Hematopoietic multipotent progenitor cell treated with erythropoietin and hydrocortisone succinate and interleukin-3 and kit ligand, for 4 days (in vitro differentiated cells): ENCODE measurements around the gene SDF4.
A peak's percentile ranks its signal among the peaks of the same experiment; 100 is the strongest.

ENCODE experiments used
- DNase-seq: peaks from one replicate; pipeline ENCODE4 v3.0.0-alpha.2; 2015

The SDF4 gene

DNA sequence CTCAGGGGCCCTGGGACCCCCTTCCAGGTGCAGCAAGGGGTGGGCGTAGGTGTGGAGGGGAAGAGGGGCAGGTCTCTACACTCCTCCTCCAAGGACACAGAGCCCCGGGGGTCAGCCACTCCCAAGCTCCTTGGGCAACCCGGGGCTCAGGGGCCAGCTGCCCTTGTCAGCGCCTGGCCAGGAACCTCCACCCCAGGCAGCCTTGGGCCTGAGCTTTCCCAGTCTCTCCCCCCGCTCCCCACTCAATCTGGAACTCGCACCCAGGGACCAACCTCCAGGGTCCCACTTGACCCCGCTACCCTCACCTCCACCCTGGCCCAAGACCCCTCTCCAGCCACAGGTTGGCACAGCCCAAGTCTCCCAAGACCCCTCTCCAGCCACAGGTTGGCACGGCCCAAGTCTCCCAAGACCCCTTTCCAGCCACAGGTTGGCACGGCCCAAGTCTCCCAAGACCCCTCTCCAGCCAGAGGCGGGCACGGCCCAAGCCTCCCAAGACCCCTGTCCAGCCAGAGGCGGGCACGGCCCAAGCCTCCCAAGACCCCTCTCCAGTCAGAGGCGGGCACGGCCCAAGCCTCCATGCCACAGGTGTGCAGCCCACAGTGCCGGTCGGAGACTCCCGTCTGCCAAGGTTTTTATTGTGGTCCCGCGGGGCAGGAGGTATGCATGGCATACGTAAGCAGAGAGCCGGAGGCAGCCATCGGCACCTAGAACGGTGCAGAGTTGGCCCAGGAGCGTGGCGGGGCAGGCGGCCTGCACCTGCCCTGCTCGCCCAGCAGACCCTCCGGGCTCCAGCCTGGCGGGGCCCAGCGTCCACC lies 20.9 kb downstream of the SDF4 start:
- no peak for DNase-seq

DNA sequence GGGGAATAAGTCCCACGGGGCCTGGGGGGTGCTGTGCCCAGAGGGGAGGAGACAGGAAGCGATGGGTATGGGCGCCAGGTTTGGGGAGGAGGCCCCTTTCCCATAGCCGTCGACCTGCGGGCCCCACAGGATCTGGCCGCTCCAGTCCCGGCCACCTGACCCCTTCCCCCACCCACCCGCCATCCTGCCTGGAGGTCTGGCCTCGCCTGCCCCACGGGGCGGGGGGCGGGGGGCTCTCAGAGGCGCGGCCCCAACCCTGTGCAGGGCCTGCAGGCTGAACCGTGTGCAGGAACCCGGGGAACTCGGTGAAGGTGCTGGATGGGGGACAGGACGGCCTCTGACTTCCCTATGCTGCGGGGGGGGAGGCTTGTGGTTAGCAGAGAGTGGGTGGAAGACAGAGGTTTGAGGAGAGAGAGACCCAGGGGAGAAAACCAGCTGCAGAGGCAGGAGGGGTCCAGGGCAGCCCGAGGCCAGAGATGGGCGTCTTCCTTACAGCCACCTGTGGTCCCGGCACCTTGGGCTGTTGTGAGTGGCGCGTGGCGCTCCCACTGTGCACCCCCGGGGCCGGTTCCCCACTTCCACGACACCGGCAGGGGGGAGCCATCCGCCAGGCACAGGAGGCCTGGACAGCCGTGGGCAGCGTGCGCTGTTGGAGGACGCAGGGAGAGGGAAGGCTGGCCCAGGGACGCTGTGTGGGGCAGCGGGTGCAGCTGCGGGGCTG lies 22.9 kb downstream of the SDF4 start:
- peak; percentile 77 for DNase-seq

GRCh38 chr1:1207571-1207892 lies 24.3 kb downstream of the SDF4 start:
- DNase-seq = no peak

GRCh38 chr1:1206966-1207531 lies 24.8 kb downstream of the SDF4 start:
- no peak for DNase-seq

GRCh38 chr1:1206376-1206965 lies 25.3 kb downstream of the SDF4 start, which contains the start of gene TNFRSF18:
TSS of gene TNFRSF18 (minus strand) at chr1:1206592. CDS start at chr1:1206571, 21 bp downstream.
- no peak for DNase-seq

DNA sequence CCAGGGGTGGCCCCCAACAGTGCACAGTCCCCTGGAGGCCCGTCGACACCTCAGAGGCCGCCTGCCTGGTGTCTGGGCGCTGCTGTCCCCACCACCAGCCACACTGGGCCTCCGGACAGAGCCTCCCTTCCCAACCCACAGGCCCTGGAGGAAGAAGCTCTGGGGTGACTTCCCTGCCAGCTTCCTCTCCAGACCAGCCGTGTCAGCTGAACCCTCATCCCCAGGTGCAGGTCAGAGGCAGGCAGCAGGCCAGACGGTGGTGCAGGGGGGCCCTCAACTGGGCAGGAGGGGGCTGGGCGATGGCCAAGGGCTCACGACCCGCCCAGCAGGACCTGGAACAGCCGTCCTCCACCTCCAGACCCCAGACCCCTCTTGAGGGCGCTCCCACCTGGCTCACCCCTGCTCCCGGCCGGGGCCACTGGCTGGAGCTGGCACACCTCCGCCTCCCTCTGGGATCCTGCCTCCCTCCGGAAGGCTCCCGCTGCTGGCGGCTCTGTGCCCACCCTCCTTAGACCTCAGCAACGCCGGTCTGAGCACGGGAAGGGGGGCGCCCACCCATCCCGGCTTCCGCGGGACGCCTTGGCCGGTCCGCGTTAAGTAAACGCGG lies 25.9 kb downstream of the SDF4 start:
- DNase-seq = no peak

DNA sequence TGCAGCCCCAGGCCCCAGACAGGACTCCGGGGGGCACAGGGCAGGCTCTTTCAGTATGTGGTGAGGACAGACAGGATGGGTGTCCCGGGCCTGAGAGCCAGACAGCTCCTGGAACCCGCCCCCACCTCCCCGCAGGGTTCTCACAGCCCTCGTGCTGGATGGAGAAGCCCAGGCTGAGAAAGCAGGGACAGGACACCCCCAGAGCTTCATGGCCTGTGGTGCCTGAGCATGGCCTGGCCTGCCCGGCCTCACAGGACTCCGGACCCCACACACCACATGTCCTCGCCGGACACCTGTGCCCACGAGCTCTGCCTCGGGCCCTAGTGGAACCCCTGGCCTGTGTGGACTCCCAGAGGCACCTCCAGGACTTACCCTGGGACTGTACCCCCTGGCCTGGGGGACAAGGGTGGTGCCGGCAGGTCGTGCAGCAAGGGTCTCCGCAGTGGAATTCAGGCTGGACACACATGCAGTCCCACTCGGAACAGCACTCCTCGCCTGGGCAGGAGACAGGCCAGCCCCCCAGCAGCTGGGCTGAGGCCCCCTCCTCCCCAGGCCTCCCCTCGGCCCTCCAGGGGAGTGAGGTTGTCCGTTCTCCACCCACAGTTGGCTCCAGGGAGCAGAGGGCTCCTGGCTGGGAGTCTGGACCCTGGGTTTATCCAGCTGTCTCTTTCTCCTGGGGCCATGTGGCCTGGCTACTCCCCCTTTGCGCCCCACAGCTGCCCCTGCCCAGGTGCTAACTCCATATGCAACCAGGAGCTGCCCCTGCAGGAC lies 26.6 kb downstream of the SDF4 start:
- DNase-seq = no peak

DNA sequence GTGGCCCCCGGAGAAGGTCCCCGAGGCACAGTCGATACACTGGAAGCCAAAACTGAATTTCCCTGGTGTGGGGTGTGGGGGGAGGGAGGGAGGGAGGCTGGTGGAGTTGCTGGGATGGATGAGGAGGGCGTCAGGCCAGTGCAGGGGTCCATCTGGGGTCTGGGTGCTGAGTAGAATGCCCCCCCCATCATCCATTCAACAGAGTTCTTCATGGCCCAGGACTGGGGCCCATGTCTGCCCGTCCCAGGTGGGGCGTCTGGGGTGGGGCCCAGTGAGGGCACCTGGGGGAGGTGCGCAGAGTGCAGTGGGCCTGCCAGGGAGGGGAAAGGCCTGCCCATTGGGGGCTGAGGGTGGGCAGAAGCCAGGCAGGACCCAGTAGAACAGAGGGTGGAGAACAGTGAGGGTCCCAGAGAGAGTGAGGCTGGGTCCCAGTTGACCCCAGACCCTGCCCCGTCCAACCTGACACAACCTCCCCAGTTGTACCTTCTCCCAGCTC lies 27.3 kb downstream of the SDF4 start:
- DNase-seq = no peak

DNA sequence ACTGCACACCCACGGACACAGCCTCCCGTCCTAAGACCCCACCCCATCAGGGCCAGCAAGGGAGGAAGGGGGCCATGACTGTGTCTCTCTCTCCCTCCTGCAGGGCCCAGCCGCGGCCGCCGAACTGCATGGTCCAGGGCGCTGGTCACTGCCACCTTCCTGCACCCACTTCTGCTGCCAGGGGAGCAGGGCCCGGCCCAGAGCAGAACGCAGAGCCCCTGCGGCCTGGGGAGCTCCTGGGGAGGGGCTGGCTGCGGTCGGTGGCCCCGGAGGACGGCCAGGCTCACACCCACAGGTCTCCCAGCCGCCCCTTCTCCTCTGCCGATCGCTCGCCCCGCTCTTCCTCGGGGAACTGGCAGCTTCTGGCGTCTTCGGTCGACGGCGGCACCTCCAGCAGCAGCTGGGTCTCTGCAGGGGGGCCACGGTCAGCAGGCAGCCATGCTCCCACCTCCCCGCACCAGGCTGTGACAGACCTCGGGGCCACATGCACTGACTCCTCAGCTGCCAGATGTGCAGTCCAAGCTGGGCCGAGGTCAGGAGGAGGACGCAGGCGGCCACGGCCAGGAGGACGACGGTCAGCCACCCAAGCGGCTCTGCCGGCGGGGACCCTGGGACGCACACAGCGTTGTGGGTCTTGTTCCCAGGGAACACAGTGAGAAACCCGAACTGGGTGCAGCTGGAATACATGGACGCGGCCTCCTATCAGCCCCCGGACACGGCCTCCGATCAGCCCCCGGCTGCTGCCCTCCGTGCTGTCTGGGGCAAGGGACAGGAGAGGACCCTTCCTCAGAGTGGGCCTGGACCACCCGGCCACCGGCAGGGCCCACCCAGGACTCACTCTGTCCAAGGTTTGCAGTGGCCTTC lies 28.0 kb downstream of the SDF4 start:
- DNase-seq = no peak

DNA sequence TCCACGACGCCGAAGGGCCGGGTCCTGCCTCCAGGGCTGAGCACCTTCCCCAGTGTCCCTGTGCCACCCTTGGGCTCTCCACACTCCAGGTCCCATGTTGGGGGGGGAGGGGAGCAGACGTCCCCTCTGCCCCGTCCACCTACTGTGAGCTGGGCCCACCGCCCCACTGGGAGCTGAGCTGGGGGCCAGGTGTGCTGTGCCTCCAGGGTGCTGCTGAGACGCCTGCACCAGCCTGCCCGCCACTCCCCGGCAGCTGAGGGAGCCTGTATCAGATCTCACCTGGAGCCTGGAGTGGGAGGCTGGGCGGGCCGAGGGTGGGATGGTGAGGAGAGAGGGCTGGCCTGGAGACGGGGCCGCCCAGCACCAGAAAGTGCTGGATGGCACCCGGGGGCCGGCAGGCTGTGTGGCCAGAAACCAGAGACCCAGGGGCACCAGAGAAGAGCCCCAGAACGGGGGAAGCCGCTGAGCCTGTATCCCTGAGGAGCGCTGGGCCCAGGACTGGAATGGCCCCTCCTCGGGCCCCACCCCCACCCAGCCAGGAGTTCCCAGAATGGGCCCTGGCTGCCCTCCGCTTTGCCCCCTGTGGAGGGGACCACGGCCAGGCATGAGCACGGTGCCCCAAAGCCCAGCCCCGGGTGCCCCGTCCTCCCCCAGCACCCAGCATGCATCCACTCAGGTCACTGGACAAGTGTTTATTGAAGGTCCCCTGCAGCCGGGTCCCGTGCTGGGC lies 28.8 kb downstream of the SDF4 start:
- DNase-seq = no peak

DNA sequence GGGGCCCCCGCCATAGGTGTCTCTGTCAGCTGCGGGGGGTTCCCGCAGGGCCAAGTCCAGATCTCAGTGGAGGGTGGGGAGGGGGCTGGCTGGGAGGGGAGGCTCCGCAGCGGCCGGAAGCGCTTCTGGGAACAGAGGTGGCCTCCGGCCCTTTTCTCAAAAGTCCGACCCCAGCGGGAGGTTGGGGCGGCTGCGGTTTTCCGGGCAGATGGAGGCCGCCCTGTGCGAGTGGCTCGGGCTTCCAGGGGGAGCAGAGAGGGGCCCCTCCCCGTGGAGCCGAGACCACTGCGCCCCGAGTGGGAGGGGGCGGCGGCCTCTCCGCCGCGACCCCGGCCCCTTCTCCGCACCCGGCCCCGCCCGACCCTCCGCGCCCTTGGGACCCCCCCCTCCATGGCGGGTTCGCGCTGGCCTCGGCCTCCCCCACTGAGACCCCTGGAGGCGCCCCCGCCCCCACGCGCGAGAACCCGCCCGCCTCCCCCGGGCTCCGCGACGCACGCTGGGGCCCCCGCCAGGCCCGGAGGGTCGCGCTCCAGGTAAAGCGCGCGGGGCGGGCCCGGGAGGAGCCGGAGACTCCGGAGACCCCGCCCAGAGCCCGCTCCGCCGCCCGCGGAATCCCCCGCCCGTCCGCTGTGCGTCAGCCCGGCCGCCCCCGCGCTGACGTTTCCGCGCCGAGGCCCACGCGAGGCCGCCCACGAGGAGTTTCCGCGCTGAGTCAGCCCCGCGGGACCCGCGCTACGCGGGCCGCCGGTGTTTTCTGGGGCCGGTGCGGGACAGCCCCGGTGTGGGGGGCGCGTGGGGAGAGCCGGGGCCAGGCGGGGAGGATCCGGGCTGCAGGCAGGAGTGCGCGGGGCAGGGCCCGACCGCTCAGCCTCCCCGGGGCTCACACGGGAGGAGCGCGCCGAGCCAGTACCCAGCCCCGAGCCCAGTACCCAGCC lies 30.7 kb downstream of the SDF4 start:
- peak; percentile 71 for DNase-seq

DNA sequence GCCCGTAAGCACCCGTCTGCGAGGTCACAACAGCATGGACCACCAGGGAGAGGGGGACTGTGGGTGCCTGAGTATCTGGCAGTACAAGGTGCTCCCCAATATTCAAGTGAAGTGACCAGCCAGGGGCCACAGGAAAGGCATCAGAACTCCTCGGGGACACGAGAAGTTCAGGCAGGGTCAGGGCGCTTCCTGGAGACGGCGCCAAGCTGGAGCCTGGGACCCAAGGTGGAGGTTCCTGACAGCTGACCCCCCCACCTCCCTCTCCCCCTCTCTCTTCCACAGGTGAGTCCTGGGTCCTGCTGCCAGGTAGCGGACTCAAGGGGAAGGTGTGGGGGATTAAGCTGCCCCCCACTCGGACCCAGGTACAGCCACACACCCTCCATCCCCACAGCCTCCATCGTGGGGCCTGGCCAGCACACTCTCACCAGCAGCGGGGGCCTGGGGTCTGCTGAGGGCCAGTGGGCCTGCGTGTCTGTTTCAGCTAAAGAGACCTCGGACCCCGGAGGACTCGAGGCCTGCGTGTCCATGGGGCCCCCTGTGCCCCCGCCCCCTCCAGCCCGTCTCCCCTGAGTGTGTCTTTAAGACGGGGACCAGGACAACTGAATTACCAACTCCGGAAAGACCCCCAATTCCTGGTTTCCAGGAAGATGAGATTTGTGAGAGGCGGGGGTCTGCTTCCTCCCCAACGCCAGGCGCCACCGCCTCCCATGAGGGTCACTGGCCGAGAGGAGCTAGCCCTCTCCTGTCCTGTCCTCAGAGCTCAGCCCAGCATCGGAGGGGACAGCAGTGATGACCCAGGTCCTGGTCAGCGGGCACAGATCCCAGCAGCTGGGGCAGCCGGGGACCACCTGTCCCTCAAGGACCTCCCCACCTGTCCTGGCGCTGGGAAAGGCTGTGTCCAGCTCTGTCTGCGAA lies 31.6 kb downstream of the SDF4 start:
- no peak for DNase-seq

GRCh38 chr1:1199141-1199960 lies 32.5 kb downstream of the SDF4 start:
- DNase-seq = no peak

DNA sequence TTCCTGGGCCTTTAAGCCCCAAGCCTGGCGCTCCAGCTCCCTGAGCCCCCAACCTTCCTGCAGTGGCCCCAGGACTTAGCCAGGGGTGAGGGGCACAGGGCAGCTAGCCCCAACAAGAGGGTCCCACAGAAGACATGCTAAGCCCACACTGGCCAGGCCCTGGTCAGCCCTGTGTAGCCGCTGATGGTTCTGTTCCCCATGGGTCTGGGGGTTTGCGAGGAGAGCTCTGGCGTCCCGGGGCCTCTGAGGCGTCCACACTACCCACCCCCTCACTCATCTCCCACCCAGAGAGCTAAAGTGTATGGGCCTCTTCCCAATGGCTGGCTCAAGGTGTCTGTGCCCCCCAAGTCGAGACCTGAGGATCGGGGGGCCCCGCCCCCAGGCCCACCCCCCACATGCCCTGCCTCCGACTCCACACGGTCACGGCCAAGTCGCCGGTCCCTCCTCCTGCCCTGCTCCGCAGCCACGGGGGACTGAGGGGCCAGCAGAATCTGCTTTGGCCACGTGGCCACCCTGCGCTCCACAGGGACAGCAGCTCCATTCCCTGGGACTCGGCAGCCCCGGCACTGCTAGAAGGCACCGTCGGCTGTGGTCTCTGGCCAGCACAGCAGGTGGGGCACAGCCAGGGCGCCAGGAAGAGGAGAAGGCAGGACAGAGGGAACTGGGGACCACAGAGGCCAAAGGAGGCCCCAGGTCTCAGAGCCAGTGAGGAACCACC lies 33.2 kb downstream of the SDF4 start:
- DNase-seq = no peak

- DNase-seq = no peak
Observed at GRCh38 chr1:1197551-1198422, 34.0 kb downstream of the SDF4 start.

- DNase-seq = no peak
Observed at GRCh38 chr1:1197188-1197500, 34.7 kb downstream of the SDF4 start.
